Measurements from ENCODE around the gene ZKSCAN5. TPM values are rescaled to one million over a fixed set of nuclear protein-coding genes. Genes with fewer than 3 reads are reported as not detected.

Gene ZKSCAN5
- total RNA-seq, 1 experiment from 2014 or later: 13.3 TPM

DNA sequence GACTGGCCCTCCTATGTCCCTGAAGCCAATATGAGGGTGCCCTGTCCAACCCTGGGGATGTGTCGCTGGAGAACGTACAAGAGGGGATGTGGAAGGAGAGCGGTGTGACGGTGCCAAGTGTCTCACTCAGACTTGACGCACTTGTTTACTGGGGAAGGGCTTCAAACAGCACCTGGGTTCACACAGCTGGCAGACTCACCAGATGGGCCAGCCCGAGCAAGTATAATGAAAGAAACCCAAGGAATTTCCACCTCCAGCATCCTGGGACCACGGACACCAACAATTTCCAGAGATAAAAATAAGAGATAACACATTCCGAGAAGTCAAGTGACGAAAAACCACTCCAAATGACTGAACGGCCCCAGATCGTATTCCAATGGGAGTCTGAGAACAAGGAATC, 43.8 kb upstream of the ZKSCAN5 start:
- POLR2A ChIA-PET (ENCODE audit: low non-redundant PET): no interaction called here
- Histone ChIP-seq H3K4me1 (ENCODE audit: insufficient read depth, low read length, poor library complexity, severe bottlenecking) (peaks cover 7% of the 10 kb centered on the region), H3K9me3 (ENCODE audit: low read depth, low read length, poor library complexity, severe bottlenecking) (no peaks in the 10 kb centered on the region), H3K4me3 (ENCODE audit: low read depth, low read length, poor library complexity, severe bottlenecking) (no peak overlapping the region), H3K36me3 (ENCODE audit: insufficient read depth, low read length, poor library complexity, severe bottlenecking) (peaks cover 57% of the 10 kb centered on the region), H3K27ac (ENCODE audit: low read depth, low read length, poor library complexity, severe bottlenecking) (no peak overlapping the region), H3K27me3 (replicated peaks; ENCODE audit: insufficient read depth, low read depth, low read length, poor library complexity) (no peaks in the 10 kb centered on the region)
- DNase-seq (ENCODE audit: low spot score): no peak
- intact Hi-C loops (cut with micrococcal nuclease; ENCODE audit: unreplicated experiment): no loop called here
- no TSS peak for BruUV-seq (replicated peaks)
- TF ChIP-seq, protein P1, sequence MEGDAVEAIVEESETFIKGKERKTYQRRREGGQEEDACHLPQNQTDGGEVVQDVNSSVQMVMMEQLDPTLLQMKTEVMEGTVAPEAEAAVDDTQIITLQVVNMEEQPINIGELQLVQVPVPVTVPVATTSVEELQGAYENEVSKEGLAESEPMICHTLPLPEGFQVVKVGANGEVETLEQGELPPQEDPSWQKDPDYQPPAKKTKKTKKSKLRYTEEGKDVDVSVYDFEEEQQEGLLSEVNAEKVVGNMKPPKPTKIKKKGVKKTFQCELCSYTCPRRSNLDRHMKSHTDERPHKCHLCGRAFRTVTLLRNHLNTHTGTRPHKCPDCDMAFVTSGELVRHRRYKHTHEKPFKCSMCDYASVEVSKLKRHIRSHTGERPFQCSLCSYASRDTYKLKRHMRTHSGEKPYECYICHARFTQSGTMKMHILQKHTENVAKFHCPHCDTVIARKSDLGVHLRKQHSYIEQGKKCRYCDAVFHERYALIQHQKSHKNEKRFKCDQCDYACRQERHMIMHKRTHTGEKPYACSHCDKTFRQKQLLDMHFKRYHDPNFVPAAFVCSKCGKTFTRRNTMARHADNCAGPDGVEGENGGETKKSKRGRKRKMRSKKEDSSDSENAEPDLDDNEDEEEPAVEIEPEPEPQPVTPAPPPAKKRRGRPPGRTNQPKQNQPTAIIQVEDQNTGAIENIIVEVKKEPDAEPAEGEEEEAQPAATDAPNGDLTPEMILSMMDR (conservative IDR thresholded peaks at IDR 0.05; ENCODE audit: low read depth, low read length): no peak
- TF ChIP-seq EZH2 (IDR thresholded peaks at IDR 0.05; ENCODE audit: borderline replicate concordance, low read depth, low read length, poor library complexity, severe bottlenecking): no peak
- CTCF ChIA-PET: interaction anchor here (0.5 kb wide), 1 partner anchor 1353 kb away, joined by 3 read pairs; no protein-coding TSS in a partner anchor

DNA sequence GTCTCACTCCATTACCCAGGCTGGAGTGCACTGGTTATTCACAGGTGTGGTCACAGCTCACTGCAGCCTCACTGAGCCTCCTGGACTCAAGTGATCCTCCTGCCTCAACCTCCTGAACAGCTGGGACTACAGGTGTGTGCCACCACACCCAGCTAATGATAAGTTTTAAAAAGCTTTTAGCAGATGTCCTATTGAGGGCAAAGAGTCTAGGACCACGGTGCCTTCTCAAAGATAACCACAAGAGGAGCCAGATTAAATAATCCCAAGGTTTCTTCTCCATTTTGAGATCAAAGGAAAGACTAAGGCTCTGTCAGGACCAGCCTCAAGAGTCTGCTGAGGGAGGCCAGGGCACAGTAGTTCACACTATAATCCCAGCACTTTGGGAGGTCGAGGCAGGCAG, 43.2 kb upstream of the ZKSCAN5 start:
- intact Hi-C loops (cut with micrococcal nuclease; ENCODE audit: unreplicated experiment): no loop called here
- CTCF ChIA-PET: no interaction called here
- H3K36me3 ChIP-seq (ENCODE audit: insufficient read depth, low read length, poor library complexity, severe bottlenecking): peaks cover 52% of the 10 kb centered on the region

DNA sequence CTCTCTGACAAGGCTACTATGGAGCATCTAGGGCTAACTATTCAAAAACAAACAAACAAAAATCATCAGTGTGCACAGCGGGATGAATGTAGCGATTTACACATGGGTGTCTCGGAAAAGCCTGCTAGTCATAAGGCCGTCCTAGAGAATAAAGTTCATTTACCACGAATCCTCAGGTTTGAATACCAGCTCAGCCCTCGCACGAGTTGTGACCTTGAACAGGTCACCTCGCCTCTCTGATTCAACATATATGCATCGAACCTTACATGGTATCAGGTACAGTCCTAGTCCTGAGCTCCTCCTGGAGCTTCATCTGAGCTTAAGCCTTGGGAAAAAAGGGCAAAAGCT, 39.1 kb upstream of the ZKSCAN5 start:
- DNase-seq (ENCODE audit: low spot score): no peak
- H3K4me1 ChIP-seq (ENCODE audit: insufficient read depth, low read length, poor library complexity, severe bottlenecking): peaks cover 7% of the 10 kb centered on the region
- H3K4me3 ChIP-seq (ENCODE audit: low read depth, low read length, poor library complexity, severe bottlenecking): peak overlapping the region; percentile 70
- no peaks in the 10 kb centered on the region for H3K27me3 ChIP-seq (replicated peaks; ENCODE audit: insufficient read depth, low read depth, low read length, poor library complexity)
- TSS peak; percentile 53 for BruUV-seq (replicated peaks)
- intact Hi-C loops (cut with micrococcal nuclease; ENCODE audit: unreplicated experiment): no loop called here
- peaks cover 11% of the 10 kb centered on the region for H3K36me3 ChIP-seq (ENCODE audit: insufficient read depth, low read length, poor library complexity, severe bottlenecking)
- ChIA-PET POLR2A (ENCODE audit: low non-redundant PET) (interaction anchor here (0.6 kb wide), 1 partner anchor 318 kb away, joined by 3 read pairs; no protein-coding TSS in a partner anchor), CTCF (no interaction called here)
- TF ChIP-seq, protein P1 (conservative IDR thresholded peaks at IDR 0.05; ENCODE audit: low read depth, low read length): no peak
- TF ChIP-seq EZH2 (IDR thresholded peaks at IDR 0.05; ENCODE audit: borderline replicate concordance, low read depth, low read length, poor library complexity, severe bottlenecking): no peak
- peak overlapping the region; percentile 88 for H3K27ac ChIP-seq (ENCODE audit: low read depth, low read length, poor library complexity, severe bottlenecking)
- H3K9me3 ChIP-seq (ENCODE audit: low read depth, low read length, poor library complexity, severe bottlenecking): no peaks in the 10 kb centered on the region

More for the DNA sequence above, 43.2 kb upstream of the ZKSCAN5 start:
- BruUV-seq (replicated peaks): no TSS peak
- no peak overlapping the region for H3K27ac ChIP-seq (ENCODE audit: low read depth, low read length, poor library complexity, severe bottlenecking)
- peaks cover 7% of the 10 kb centered on the region for H3K4me1 ChIP-seq (ENCODE audit: insufficient read depth, low read length, poor library complexity, severe bottlenecking)
- no peak overlapping the region for H3K4me3 ChIP-seq (ENCODE audit: low read depth, low read length, poor library complexity, severe bottlenecking)
- H3K9me3 ChIP-seq (ENCODE audit: low read depth, low read length, poor library complexity, severe bottlenecking): no peaks in the 10 kb centered on the region
- POLR2A ChIA-PET (ENCODE audit: low non-redundant PET): no interaction called here
- no peaks in the 10 kb centered on the region for H3K27me3 ChIP-seq (replicated peaks; ENCODE audit: insufficient read depth, low read depth, low read length, poor library complexity)
- DNase-seq (ENCODE audit: low spot score): no peak
- TF ChIP-seq, protein P1 (conservative IDR thresholded peaks at IDR 0.05; ENCODE audit: low read depth, low read length): no peak
- TF ChIP-seq EZH2 (IDR thresholded peaks at IDR 0.05; ENCODE audit: borderline replicate concordance, low read depth, low read length, poor library complexity, severe bottlenecking): no peak

Measured in A673 (cell line).